Sigmoid colon (tissue), 4 donors: ENCODE data around the gene FUT7.

Source experiments
- EP300 ChIP-seq, 4 donors: sonication (generic); formaldehyde crosslinking; IDR thresholded peaks; one replicate each; pipeline ENCODE4 v1.6.1; 2017; ENCODE audit warnings: antibody characterized with exemption in 4 of 4
- POLR2A ChIP-seq, 2 donors: fragments of 450-650 bp; IDR thresholded peaks; one replicate each; pipeline ENCODE4 v1.6.1; 2016; ENCODE audit warnings: antibody characterized with exemption in 2 of 2, mild to moderate bottlenecking in 2 of 2, moderate library complexity in 2 of 2
- POLR2AphosphoS5 ChIP-seq, 4 donors: sonication (generic); formaldehyde crosslinking; IDR thresholded peaks; one replicate each; pipeline ENCODE4 v1.6.1; 2017; ENCODE audit warnings: antibody characterized with exemption in 4 of 4
- TF ChIP-seq, protein P1 (sequence below), 4 experiments: fragments of 450-650 bp in 3 of 4; fragments of 200-600 bp in 1 of 4; IDR thresholded peaks; one replicate each; pipeline ENCODE4 v1.5.1; 2016 to 2019; ENCODE audit warnings: antibody characterized with exemption in 4 of 4, mild to moderate bottlenecking in 3 of 4, moderate library complexity in 2 of 4

DNA sequence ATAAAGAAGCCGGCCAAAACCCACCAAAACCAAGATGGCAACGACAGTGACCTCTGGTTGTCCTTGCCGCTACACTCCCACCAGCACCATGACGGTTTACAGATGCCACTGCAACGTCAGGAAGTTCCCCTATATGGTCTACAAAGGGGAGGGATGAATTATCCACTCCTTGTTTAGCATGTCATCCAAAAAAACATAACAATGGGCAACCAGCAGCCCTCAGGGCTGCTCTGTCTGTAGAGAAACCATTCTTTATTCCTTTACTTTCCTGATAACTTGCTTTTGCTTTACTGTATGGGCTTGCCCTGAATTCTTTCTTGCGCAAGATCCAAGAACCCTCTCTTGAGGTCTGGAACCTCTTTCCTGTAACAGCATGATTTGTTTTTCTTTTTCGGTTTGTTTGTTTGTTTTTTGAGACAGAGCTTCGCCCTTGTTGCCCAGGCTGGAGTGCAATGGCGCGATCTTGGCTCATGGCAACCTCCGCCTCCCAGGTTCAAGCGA is 43.4 kb upstream of the FUT7 start:
- TF ChIP-seq, protein P1, sequence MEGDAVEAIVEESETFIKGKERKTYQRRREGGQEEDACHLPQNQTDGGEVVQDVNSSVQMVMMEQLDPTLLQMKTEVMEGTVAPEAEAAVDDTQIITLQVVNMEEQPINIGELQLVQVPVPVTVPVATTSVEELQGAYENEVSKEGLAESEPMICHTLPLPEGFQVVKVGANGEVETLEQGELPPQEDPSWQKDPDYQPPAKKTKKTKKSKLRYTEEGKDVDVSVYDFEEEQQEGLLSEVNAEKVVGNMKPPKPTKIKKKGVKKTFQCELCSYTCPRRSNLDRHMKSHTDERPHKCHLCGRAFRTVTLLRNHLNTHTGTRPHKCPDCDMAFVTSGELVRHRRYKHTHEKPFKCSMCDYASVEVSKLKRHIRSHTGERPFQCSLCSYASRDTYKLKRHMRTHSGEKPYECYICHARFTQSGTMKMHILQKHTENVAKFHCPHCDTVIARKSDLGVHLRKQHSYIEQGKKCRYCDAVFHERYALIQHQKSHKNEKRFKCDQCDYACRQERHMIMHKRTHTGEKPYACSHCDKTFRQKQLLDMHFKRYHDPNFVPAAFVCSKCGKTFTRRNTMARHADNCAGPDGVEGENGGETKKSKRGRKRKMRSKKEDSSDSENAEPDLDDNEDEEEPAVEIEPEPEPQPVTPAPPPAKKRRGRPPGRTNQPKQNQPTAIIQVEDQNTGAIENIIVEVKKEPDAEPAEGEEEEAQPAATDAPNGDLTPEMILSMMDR (IDR thresholded peaks at IDR 0.05) = no peak
- no peak for TF ChIP-seq POLR2A (IDR thresholded peaks at IDR 0.05)
- no peak for TF ChIP-seq POLR2AphosphoS5 (IDR thresholded peaks at IDR 0.05)
- no peak for TF ChIP-seq EP300 (IDR thresholded peaks at IDR 0.05)
